T1000 (cell line): ENCODE measurements around the gene WWTR1.

Experiments used
- DNase-seq: peaks from one replicate; lab custom pipeline; 2025; ENCODE audit warnings: mixed read lengths; lab: John Stamatoyannopoulos, UW

Gene WWTR1

DNA sequence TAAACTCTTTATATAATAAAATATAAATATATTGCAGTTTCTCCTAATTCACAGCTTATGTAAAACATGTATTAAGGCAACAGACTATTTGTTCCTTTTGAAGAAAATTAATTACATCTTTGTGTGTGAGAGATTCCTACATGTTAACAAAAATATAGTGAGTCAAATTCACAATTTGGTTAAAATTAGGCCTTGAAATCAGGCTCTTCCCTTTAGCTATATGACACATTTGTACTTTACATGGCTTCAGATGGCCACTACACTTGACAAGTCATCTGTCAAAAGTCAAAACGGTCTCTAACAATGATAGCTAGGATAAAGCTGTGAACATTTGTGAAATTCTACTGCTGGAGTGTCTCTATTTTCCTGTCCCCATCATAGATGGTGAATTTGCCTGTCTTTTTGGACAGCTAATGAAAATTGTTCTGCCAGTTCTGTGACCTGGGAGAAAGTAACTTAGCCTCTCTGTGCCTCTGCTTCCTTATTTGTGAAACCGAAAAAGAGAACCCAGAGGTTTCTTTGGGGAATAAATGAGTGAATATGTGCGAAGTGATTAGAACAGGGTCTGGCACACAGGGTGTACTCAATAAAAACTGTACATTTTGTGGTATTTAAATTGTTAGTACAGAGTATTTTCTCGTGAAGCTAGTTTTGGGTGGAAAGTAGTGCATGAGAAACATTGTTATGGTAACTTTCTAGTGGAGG is 159.7 kb downstream of the WWTR1 start:
- DNase-seq = no peak

DNA sequence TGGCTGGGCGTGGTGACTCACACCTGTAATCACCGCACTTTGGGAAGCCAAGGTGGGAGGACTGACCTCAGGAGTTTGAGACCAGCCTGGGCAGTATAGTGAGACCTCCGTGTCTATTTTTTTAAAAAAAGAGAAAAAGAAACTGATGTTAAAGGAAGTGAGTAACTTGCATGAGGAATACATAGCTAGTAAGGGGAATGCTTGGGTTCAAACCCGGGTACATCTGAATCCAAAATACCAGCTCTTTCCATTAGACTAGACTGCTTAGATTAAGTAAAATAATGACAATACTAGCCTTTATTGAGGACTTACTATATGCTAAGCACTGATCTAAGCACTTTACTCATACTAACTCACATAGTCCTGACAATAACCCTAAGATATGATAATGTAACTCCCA is 160.9 kb downstream of the WWTR1 start:
- DNase-seq = no peak

DNA sequence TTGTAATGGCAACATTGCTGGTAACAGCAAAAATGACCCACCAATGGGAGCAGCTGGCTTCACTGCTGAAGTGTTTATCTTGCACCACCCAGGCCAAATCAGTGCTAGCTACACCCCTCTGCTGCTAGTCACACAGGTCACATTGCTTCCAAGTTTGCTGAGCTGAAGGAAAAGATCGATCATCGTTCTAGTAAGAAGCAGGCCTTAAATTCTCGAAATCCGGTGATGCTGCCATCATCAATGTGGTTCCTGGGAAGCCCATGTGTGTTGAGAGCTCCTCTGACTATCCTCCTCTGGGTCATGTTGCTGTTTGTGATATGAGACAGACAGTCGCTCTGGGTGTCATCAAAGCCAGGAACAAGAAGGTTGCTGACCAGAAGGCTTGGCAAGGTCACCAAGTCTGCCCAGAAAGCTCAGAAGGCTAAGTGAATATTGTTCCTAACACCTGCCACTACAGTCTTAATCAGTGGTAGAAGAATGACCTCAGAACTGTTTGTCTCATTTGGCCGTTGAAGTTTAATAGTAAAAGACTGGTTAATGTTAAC is 162.2 kb downstream of the WWTR1 start:
- DNase-seq = no peak

DNA sequence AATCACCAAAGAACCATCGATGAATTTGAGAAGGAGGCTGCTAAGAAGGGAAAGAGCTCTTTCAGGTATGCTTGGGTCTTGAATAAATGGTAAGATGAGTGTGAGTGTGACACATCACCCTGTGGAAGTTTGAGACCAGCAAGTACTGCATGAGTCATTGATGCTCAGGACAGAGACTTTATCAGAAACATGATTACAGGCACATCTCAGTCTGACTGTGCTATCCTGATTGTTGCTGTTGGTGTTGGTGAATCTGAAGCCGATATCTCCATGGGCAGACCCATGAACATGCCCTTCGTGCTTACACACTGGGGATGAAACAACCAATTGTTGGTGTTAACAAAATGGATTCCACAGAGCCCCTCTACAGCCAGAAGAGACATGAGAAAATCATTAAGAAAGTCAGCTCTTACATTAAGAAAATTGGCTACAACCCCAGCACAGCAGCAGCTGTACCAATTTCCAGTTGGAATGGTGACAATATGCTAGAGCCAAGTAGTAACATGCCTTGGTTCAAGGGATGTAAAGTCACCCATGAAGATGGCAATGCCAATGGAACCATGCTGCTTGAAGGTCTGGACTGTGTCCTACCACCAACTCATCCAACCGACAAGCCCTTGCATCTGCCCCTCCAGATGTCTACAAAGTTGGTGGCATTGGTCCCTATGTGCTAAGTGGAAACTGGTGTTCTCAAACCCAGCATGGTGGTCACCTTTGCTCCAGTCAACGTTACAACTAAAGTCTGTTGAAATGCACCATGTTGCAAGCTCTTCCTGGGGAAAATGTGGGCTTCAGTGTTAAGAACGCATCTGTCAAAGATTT is 162.9 kb downstream of the WWTR1 start:
- no peak for DNase-seq

DNA sequence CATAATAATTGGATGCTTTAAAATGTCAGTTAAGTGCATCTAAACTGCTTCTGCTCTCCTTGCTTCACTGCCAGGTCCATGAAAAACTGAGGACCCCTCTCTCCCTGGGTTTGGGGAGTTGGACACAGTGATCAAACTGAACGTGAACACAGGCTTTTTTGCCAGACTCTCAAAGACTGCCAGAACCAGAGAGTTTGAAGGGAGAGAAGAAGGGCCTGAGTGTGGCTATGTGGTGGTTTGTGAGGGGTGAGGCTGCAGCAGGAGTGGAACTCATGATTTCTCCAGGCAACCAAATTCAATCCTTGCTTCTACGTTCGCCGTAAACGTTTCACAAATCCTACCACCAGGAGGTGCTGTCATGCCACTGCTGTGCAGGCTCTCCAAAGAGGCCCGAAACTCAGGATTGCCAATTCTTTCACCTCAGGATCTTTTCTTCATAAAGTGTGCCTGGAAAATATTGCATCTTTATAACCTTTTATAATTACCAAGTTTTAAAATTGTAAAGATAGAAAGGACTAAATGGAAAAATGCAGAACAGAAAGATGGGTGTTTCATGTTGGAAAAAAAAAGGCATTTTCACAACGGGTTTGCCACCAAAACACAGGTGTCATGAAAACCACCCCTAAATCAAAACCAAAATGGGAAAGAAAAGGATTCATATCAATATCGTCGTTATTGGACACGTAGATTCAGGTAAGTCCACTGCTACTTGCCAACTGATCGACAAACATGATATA is 163.6 kb downstream of the WWTR1 start:
- DNase-seq = no peak

DNA sequence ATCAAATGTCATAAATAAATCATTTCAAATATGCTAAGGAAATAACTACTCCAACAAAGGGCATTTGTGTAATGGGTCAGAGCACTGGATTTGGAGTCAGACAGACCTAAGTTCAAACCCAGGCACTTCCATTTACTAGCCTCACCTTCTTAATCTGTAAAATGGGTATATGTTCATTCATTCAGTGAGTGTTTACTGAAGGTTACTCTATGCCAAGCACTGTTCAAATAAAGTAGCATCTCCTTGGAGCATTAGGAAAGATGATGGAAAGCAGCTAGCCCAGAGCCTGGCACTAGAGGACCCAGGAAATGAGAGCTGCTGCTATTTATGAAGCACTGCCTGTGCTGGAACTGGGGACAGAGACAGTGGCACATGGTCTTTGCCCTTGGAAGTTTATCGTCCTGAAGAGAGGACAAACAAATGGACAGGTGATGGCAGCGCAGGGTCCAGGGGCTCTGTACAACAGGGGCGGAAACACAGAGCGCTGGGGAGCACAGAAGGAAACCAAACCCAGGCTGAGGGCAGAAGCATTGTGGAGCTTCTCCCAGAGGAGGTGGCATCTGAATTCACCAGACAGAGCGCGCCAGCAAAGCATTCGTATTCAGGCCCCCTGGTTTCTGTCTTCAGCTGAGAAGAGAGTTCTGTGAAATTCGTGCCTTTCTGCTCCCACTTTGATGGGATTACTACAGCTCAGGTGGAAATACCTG is 164.4 kb downstream of the WWTR1 start:
- DNase-seq = no peak

DNA sequence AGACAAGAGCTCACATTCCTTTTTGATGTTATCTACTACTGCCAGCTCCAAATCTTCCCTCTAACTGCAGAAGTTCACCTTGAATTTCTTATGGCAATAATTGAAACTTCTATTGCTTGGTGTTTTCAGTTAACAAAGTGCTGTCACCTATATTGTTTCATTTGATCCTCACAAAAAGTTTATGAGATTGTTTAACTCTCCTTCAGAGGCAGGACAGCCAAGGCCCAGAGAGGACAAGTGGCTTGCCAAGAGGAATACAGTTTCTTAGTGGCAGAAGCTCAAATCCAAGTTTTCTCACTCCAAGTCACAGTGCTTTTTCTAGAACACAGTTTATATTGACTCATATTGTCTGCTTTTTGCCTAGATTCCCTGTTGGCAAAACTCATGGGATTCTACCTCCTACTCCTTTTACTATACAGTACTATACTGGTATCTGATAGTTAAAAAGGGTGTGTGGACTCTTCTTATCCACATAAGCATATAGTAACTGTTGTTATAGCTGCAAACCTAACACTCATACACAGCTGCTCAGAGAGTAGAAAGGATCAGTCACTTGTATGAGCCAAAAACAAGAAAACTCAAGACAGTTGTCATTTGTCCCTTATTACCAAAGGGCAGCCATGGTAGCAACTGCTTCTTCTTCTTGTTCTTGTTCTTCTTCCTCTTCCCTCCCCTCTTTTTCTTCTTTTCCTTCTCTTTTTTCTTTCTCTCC is 167.4 kb downstream of the WWTR1 start:
- no peak for DNase-seq

DNA sequence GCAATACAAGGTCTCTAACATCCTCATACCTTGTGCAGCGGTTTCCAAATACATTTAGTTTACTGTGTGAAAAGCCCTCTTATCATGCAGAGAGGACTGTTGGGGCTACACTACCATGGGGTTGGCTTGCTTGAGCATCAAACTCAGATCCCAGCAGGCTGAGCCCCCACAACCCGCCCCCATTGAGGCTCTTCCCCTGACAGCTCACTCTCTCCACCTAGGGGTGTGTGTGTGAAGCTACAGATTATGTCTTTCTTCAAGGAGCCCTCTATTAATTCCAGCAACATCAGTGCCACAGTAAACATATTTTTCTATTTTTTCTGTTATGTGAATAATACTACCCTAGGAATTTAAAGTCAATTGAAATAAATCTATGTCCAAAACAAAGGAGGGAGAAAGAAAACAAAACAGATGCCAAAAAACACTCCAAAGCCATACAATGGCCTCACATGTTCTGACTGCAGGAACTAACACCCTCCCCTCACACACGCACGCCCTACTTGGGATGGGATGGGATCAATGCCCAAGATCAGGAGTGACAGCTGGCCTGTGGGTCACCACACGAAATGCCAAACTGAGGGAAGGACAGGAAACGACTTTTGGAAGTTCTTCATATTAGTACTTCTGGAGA is 168.7 kb downstream of the WWTR1 start:
- no peak for DNase-seq

DNA sequence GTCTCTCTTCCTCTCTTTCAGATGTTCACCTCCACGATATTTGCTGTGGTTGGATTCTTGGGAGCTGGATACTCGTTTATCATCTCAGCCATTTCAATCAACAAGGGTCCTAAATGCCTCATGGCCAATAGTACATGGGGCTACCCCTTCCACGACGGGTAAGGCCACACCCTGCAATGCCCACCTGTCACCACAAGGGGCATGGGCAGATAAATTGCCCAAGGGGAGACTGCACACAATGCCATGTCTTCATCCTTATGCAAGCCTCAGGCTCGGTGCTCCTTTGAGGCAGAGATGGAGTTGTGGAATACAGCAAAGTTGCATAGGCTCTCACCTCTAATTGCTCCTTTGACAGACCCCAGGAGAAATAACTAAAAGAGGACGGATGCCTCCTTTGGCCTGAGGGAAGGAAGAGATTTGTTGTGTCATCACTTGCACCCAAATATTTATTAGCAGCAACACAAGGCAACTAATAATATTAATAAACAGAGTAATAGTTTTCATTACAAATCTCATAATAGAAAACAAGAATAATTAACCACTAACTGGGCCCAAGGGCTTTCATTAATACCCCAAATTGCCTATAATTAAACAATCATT is 170.1 kb downstream of the WWTR1 start:
- no peak for DNase-seq

DNA sequence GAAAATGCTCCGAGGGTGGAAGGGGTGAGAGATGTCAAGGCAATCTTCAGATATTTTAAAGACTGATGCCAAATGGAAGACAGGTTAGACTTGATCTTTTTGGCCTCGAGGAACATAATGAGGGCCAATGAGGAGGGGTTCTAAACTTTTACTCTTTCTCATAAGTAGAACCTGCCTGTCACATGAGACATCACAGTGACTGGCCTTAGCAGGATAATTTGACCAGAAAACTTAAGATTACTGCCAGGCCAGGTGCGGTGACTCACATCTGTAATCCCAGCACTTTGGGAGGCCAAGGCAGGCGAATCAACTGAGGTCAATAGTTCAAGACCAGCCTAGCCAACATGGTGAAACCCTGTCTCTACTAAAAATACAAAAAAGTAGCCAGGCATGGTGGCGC is 171.1 kb downstream of the WWTR1 start:
- DNase-seq = no peak

DNA sequence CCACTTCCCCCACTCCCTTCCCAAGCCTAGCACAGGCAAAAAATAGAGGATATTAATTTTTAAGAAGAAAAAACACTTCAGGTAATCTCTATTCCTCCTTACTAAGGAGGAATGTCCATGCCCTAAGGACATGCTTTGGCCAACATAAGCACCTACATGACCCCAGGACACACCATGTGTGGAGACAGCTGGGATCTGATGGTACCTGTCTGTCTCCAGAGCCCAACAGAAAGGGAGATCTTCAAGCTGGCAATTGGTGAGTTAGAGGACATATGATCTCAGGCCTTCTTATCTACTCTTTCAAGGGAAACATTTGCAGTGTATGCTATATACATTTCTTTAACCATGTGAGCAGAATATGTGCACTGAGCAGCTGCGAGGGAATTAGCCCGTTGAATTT is 176.3 kb downstream of the WWTR1 start:
- no peak for DNase-seq

DNA sequence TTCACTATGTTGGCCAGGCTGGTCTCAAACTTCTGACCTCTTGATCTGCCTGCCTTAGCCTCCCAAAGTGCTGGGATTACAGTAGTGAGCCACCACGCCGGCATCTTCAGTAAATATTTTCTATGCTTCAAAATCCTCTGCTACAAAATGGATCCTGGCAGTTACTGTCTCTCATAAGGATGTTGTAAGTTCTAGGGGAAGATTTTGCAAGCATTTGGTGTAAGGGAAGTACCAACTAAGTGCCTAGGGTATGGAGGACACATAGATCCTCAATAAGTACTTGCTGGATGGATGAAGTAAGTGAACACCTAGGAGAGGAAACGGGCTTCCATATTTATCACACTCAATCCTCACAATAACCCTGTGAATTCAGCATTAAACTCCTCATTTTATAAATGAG is 176.8 kb downstream of the WWTR1 start:
- no peak for DNase-seq

DNA sequence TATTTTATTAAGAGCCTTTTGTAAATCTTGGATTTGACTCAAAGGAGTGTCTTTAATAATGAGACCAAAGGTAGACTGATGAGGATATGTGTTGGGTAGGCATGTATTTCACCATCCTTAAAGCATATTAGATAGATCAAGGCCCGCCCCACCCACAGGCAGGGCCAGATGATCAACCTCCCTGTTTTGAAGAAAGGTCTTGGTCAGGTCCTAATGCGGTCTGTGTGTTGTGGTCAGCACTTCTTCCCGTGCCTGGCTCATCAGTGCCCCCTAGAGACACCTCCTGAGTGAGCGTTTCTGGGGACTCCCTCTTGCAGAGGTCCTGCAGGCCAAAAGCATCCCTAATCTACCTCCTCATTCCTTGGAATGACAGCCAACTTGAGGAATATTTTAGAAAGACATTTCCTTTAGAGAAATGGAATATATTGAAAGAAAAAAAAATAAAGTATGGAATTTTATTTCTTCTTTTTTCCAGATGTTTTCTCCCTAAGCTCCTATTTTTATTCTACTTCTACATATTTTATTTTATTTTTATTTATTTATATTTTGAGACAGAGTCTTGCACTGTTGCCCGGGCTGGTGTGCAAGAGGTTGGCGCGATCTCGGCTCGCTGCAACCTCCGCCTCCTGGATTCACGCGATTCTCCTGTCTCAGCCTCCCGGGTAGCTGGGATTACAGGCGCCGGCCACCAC is 177.4 kb downstream of the WWTR1 start:
- peak; percentile 71 for DNase-seq

DNA sequence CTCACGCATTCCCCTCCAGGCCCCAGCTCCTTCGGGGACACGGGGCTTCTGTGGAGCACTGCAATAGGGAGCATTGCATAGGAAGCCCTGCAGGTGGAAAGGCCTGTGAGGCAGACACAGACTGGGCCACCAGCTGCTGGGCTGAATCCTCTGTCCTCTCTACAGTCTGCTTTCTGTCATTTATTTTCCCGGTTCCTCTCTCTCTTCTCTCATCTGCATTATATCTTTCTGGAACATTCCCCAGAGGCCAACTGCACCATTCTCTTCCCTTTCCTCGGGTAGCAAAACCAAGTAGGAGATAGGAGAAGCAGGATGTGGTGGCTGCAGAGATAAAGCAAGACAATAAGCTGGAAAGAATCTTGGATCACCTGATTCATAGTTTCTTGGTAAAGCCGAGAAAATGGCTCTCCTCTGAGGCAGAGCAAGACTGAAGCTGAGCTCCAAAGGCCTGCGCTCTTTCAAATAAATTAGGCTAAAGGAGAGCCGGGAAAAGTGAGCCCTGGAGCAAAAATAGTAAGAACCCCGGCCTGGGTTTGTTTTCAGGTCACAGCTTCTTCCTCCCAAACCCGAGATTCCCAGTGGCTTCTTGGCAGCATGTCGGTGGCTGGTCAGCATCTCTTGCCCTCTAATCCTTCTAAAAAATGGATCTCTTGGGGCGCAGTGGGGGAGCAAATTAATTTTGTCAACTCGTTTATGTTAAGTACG is 178.1 kb downstream of the WWTR1 start:
- no peak for DNase-seq

DNA sequence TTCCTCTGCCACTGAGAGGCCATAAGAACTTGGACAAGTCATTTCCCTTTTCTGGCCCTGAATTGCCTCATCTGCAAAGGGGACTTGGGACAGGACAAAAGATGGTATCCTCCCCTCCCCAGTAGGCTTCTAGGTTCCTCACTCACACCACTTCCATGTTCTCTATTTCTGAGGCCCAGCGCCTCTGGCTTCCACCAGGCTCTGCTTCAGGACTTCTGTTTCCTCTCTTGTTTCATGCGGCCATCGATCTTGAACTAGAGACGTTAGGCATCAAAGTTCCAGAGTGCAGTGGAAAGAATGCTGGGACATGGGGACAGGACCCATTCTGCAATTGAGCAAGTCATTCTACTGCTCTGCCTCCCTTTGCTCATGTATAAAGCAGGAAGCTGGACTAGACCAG is 181.6 kb downstream of the WWTR1 start:
- no peak for DNase-seq

DNA sequence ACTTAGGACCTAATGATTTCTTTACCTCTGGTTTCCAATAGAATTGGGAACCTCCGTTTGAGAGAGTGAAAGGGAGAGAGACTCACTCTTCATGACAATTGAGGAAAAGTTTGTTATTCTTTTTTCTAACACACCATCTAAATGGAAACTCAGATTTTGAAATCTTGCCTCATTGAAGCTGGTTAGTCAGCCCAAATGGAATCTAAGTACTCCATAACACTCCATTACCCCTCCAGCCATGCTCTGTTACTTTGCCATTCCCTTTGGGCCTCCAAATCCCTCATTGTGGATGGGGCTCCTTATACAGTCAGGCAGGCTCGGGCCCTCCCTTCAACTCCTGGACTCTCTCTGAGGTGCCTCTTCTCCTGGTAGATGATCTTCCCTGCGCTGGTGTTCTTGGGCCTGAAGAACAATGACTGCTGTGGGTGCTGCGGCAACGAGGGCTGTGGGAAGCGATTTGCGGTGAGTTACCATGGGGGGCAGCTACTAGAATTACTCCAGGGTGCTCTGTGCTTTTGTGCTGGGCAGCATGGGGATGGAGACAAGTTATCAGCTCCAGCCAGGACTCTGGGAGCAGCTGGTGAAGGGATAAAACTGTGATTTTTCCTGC is 182.3 kb downstream of the WWTR1 start:
- DNase-seq = no peak

DNA sequence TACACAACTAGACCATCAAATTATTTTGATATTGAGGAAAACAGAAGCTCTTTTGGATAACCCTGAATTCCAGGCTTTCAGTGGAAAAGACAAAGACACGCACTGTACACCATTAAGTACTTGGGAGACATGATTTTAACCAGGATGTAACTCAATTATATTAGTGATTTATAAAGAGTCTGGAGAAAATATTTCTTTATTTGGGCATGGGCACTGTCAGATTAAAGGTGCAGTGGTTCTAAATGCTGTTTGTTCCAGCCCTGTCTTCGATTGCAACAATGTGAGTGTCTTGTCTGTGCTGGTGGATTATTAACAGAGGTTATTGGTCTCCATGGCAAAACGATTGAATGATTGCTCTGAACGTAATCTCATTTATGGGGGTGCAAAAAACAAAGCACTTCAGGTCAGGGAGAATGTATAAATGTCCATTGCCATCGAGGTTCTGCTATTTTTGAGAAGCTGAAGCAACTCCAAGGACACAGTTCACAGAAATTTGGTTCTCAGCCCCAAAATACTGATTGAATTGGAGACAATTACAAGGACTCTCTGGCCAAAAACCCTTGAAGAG is 183.5 kb downstream of the WWTR1 start, which contains the start of gene TM4SF4:
TSS of gene TM4SF4 (plus strand) at position 448 of the 568 bp plus-strand sequence. CDS start 181 bp downstream, outside the sequence.
- DNase-seq = no peak
